Type B pancreatic cell (in vitro differentiated cells): Measurements from ENCODE around the gene TSPO2. TPM values are rescaled to one million over a fixed set of nuclear protein-coding genes. Genes with fewer than 3 reads are reported as not detected.

Source experiments
- DNase-seq: peaks from one replicate; pipeline ENCODE4 v3.0.0; 2021; ENCODE audit warnings: mixed read lengths; ENCODE audit not compliant: unreplicated experiment; ENCODE audit errors: extremely low spot score
- H3K27ac Mint-ChIP-seq: 2 replicates; pipeline ENCODE4 v1.8.0; 2021; ENCODE audit warnings: mild to moderate bottlenecking, mixed read lengths
- H3K27me3 Mint-ChIP-seq: 2 replicates; pipeline ENCODE4 v1.8.0; 2021; ENCODE audit warnings: mixed read lengths
- H3K36me3 Mint-ChIP-seq: 2 replicates; pipeline ENCODE4 v1.8.0; 2021; ENCODE audit warnings: mixed read lengths
- H3K4me1 Mint-ChIP-seq: one replicate; pipeline ENCODE4 v1.8.0; 2021; ENCODE audit warnings: mixed read lengths; ENCODE audit not compliant: unreplicated experiment
- H3K4me3 Mint-ChIP-seq: 2 replicates; pipeline ENCODE4 v1.8.0; 2021; ENCODE audit warnings: mild to moderate bottlenecking, mixed read lengths
- H3K9me3 Mint-ChIP-seq: 2 replicates; pipeline ENCODE4 v1.8.0; 2021; ENCODE audit warnings: mixed read lengths
- CTCF ChIP-seq: fragments of 200-600 bp; sonication (generic); conservative IDR thresholded peaks from 2 replicates; pipeline ENCODE4 v1.5.0; 2021; ENCODE audit warnings: antibody characterized with exemption, mild to moderate bottlenecking
- total RNA-seq: library from RNA; stranded (reverse); gene quantifications from 2 replicates; pipeline ENCODE4 v1.2.1, GENCODE V29; 2021; ENCODE audit warnings: low replicate concordance

TSPO2 gene
- total RNA-seq, 1 donor from 2014 or later: not detected

DNA sequence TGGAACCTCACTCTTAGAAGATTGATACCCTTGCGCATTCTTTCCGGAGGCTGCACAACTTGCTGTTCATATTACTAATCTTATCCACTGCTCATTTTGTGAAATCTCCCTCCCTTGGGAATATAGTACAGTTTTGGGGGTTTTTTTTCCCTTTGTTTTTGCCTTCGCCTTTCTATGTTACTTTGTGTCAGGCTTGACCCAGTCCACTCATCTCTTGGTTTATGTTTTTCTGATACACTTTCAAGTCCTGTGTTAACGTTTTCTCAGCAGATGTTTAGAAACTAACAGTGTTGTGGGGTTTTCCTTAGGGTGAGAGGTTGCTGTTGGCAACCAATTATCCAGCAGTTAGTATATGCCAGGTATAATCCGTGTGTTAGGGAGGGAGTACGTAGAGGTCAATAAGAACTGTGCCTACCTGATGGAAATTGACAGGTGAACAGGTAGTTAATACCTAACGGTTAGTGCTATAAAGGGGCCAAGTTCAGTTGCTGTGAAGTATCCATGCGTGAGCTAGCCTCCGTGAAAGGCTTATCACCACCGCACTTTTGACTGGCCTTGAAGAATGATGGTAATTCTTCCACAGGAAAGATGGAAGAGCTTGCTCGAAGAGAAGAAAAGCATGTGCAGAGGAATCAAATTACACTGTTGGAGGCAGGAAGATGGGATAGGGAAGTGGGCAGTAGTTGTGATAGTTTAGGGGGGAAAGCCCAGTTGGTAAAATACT, 31.9 kb downstream of the TSPO2 start:
- DNase-seq: no peak
- peaks cover 19% of the 10 kb centered on the region for H3K4me1 Mint-ChIP-seq
- H3K27me3 Mint-ChIP-seq: no peaks in the 10 kb centered on the region

GRCh38 chr6:41074692-41075436, 32.6 kb downstream of the TSPO2 start:
- no peak for TF ChIP-seq CTCF
- peak overlapping the region; percentile 91 for H3K4me3 Mint-ChIP-seq
- H3K9me3 Mint-ChIP-seq: no peaks in the 10 kb centered on the region

More for the DNA sequence above, 31.9 kb downstream of the TSPO2 start:
- peak overlapping the region; percentile 91 for H3K4me3 Mint-ChIP-seq
- H3K36me3 Mint-ChIP-seq: peaks cover 7% of the 10 kb centered on the region
- H3K9me3 Mint-ChIP-seq: no peaks in the 10 kb centered on the region
- H3K27ac Mint-ChIP-seq: peak overlapping the region; percentile 98
- no peak for TF ChIP-seq CTCF

GRCh38 chr6:41075651-41076626, 33.7 kb downstream of the TSPO2 start:
- Mint-ChIP-seq H3K4me1 (peaks cover 15% of the 10 kb centered on the region), H3K27me3 (no peaks in the 10 kb centered on the region), H3K27ac (peak overlapping the region; percentile 57), H3K9me3 (no peaks in the 10 kb centered on the region), H3K36me3 (peaks cover 15% of the 10 kb centered on the region), H3K4me3 (peak overlapping the region; percentile 68)
- DNase-seq: no peak
- TF ChIP-seq CTCF: no peak

More at GRCh38 chr6:41074692-41075436, 32.6 kb downstream of the TSPO2 start:
- H3K36me3 Mint-ChIP-seq: peaks cover 7% of the 10 kb centered on the region
- H3K4me1 Mint-ChIP-seq: peaks cover 19% of the 10 kb centered on the region
- no peak for DNase-seq
- no peaks in the 10 kb centered on the region for H3K27me3 Mint-ChIP-seq
- peak overlapping the region; percentile 98 for H3K27ac Mint-ChIP-seq

DNA sequence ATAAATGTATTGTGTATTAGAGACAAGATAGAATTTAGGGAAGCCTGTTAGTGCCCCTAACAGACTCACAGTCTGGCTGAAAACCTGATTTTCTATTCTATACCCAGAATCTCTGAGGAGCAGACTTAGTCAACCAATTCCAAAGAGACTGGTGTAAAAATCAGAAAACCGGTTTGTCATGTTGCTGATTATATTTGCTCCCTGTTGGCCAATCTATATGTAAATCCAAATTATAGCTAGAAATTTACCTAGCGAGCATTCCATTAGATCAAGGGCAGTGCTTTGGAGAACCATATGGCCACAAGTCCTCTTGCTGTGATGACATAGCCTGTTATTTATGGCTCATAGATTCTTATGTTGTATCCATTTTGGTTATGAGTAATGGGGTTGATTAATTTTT, 35.3 kb downstream of the TSPO2 start:
- Mint-ChIP-seq H3K9me3 (no peaks in the 10 kb centered on the region), H3K27me3 (no peaks in the 10 kb centered on the region), H3K27ac (no peak overlapping the region), H3K4me3 (no peak overlapping the region), H3K4me1 (peaks cover 15% of the 10 kb centered on the region), H3K36me3 (peaks cover 16% of the 10 kb centered on the region)
- no peak for TF ChIP-seq CTCF
- no peak for DNase-seq

- no peak for TF ChIP-seq CTCF
- H3K9me3 Mint-ChIP-seq: no peaks in the 10 kb centered on the region
- H3K27me3 Mint-ChIP-seq: no peaks in the 10 kb centered on the region
- H3K4me3 Mint-ChIP-seq: no peak overlapping the region
- no peak overlapping the region for H3K27ac Mint-ChIP-seq
- peaks cover 16% of the 10 kb centered on the region for H3K36me3 Mint-ChIP-seq
- H3K4me1 Mint-ChIP-seq: peaks cover 15% of the 10 kb centered on the region
- no peak for DNase-seq
Measured at GRCh38 chr6:41078101-41078500, 35.8 kb downstream of the TSPO2 start.
